ENCODE data around the gene NT5C1B.

- TF ChIP-seq ARNTL (CRISPR knock-in tag; IDR thresholded peaks at IDR 0.05; ENCODE audit: borderline replicate concordance, low read depth) (no peak), CREB5 (CRISPR knock-in tag; IDR thresholded peaks at IDR 0.05; ENCODE audit: low read depth) (no peak), BACH2 (CRISPR knock-in tag; IDR thresholded peaks at IDR 0.05; ENCODE audit: borderline replicate concordance) (no peak), ZFP30 (CRISPR knock-in tag; IDR thresholded peaks at IDR 0.05) (no peak), ESRRG (CRISPR knock-in tag; IDR thresholded peaks at IDR 0.05) (no peak), SNAI2 (CRISPR knock-in tag; IDR thresholded peaks at IDR 0.05) (no peak)
Observed at GRCh38 chr2:18546567-18546966, 42.8 kb downstream of the NT5C1B start.

All from SK-N-SH treated with all-trans-retinoic acid at 6 μM for 48 hours (cell line).